Liver (tissue), 3 donors: ENCODE data around the gene COL23A1.

Source experiments
- ATF3 ChIP-seq: IDR thresholded peaks from 2 replicates; pipeline ENCODE4 v1.6.1; 2016; ENCODE audit warnings: antibody characterized with exemption
- EGR1 ChIP-seq, 2 donors: IDR thresholded peaks; 2 replicates each; pipeline ENCODE4 v1.6.1; 2016 to 2018; ENCODE audit warnings: antibody characterized with exemption in 2 of 2, low read depth in 2 of 2
- MAX ChIP-seq: IDR thresholded peaks from 2 replicates; pipeline ENCODE4 v1.6.1; 2016; ENCODE audit warnings: antibody characterized with exemption
- NR2F2 ChIP-seq: IDR thresholded peaks from 2 replicates; pipeline ENCODE4 v1.6.1; 2016; ENCODE audit warnings: antibody characterized with exemption
- RAD21 ChIP-seq, 2 donors: IDR thresholded peaks; 2 replicates each; pipeline ENCODE4 v1.6.1; 2016; ENCODE audit warnings: antibody characterized with exemption in 2 of 2, mild to moderate bottlenecking in 2 of 2
- REST ChIP-seq: IDR thresholded peaks from 2 replicates; pipeline ENCODE4 v1.6.1; 2016; ENCODE audit warnings: antibody characterized with exemption, mild to moderate bottlenecking
- RXRA ChIP-seq, 2 donors: IDR thresholded peaks; 2 replicates each; pipeline ENCODE4 v1.6.1; 2017 to 2018; ENCODE audit warnings: antibody characterized with exemption in 2 of 2, mild to moderate bottlenecking in 1 of 2
- SP1 ChIP-seq: IDR thresholded peaks from 2 replicates; pipeline ENCODE4 v1.6.1; 2018; ENCODE audit warnings: antibody characterized with exemption, mild to moderate bottlenecking
- TAF1 ChIP-seq: conservative IDR thresholded peaks from 2 replicates; pipeline ENCODE4 v1.6.1; 2016; ENCODE audit warnings: antibody characterized with exemption, mild to moderate bottlenecking
- YY1 ChIP-seq: IDR thresholded peaks from 2 replicates; pipeline ENCODE4 v1.6.1; 2016; ENCODE audit warnings: antibody characterized with exemption, mild to moderate bottlenecking
- TF ChIP-seq, protein P1 (sequence below): fragments of 150-350 bp; IDR thresholded peaks from 2 replicates; pipeline ENCODE4 v1.5.1; 2017; ENCODE audit warnings: improper control_type of control experiment, low read depth, low read length; ENCODE audit not compliant: missing input control
- donor health status: healthy.
- donor health status: healthy.

- TF ChIP-seq EGR1 (IDR thresholded peaks at IDR 0.05; ENCODE audit: low read depth in 2 of 2) (no peak), SP1 (no peak), REST (no peak), MAX (no peak), NR2F2 (no peak), YY1 (no peak), RAD21 (IDR thresholded peaks at IDR 0.05) (no peak), RXRA (IDR thresholded peaks at IDR 0.05) (no peak), ATF3 (no peak), TAF1 (no peak)
- TF ChIP-seq, protein P1, sequence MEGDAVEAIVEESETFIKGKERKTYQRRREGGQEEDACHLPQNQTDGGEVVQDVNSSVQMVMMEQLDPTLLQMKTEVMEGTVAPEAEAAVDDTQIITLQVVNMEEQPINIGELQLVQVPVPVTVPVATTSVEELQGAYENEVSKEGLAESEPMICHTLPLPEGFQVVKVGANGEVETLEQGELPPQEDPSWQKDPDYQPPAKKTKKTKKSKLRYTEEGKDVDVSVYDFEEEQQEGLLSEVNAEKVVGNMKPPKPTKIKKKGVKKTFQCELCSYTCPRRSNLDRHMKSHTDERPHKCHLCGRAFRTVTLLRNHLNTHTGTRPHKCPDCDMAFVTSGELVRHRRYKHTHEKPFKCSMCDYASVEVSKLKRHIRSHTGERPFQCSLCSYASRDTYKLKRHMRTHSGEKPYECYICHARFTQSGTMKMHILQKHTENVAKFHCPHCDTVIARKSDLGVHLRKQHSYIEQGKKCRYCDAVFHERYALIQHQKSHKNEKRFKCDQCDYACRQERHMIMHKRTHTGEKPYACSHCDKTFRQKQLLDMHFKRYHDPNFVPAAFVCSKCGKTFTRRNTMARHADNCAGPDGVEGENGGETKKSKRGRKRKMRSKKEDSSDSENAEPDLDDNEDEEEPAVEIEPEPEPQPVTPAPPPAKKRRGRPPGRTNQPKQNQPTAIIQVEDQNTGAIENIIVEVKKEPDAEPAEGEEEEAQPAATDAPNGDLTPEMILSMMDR = no peak
These were observed 62.5 kb downstream of the COL23A1 start for GRCh38 chr5:178527458-178528307.
